ENCODE data around the gene REN. TPM values are rescaled to one million over a fixed set of nuclear protein-coding genes. Genes with fewer than 3 reads are reported as not detected.

The REN gene
- total and polyA plus RNA-seq, 7 donors: not detected

DNA sequence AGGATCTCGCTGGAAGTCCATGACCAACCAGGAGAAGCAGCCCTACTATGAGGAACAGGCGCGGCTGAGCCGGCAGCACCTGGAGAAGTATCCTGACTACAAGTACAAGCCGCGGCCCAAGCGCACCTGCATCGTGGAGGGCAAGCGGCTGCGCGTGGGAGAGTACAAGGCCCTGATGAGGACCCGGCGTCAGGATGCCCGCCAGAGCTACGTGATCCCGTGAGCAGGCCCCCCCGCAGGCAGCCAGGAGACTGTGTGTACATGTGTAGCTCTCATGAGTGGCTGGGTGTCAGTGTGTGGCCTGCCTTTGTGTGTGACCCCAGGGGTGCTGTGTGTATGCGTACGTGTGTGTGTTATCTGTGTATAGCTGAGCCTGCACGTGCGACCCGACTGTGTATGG, 41.5 kb downstream of the REN start:
- H3K27me3 ChIP-seq (ENCODE audit: insufficient read depth in 3 of 3, low read length in 2 of 3): no peaks in the 10 kb centered on the region
- DNase-seq (no peak), ATAC-seq (no peak)
- H3K4me1 ChIP-seq: peaks cover 21% of the 10 kb centered on the region
- TF ChIP-seq, protein P1, sequence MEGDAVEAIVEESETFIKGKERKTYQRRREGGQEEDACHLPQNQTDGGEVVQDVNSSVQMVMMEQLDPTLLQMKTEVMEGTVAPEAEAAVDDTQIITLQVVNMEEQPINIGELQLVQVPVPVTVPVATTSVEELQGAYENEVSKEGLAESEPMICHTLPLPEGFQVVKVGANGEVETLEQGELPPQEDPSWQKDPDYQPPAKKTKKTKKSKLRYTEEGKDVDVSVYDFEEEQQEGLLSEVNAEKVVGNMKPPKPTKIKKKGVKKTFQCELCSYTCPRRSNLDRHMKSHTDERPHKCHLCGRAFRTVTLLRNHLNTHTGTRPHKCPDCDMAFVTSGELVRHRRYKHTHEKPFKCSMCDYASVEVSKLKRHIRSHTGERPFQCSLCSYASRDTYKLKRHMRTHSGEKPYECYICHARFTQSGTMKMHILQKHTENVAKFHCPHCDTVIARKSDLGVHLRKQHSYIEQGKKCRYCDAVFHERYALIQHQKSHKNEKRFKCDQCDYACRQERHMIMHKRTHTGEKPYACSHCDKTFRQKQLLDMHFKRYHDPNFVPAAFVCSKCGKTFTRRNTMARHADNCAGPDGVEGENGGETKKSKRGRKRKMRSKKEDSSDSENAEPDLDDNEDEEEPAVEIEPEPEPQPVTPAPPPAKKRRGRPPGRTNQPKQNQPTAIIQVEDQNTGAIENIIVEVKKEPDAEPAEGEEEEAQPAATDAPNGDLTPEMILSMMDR (IDR thresholded peaks at IDR 0.05): no peak
- no peak overlapping the region for H3K4me3 ChIP-seq
- 91 to 94% (median 93%) methylated on average over 22 of the region's 22 CpGs for WGBS, 3 donors
- H3K9me3 ChIP-seq: no peaks in the 10 kb centered on the region
- no peak overlapping the region for H3K27ac ChIP-seq
- peaks cover 0 to 65% of the 10 kb centered on the region in 2 donors for H3K36me3 ChIP-seq (ENCODE audit: insufficient read depth in 1 of 2, low read depth in 1 of 2)
- intact Hi-C loops (cut with DNase I): loop anchor here in 1 of 2 donors (5.0 kb wide), 1 partner anchor 37 kb away; no protein-coding TSS in a partner anchor

DNA sequence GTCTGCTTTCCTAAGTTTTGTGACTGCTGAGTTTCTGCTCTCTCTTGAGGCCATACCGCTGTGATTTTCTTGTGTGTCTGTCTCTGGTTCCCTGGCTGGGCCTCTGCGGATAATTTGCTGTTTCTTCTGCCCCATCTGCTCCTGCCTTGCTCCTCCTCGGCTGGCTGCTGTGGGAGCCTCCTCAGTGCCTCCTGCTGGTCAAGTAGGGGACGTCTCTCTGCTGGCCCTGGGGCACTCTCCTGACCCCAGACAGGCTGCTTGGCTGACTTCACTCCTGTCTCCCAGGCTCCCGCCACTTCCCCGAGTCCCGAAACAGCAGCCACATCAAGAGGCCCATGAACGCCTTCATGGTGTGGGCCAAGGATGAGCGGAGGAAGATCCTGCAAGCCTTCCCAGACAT, 42.8 kb downstream of the REN start:
- no peaks in the 10 kb centered on the region for H3K27me3 ChIP-seq (ENCODE audit: insufficient read depth in 3 of 3, low read length in 2 of 3)

DNA sequence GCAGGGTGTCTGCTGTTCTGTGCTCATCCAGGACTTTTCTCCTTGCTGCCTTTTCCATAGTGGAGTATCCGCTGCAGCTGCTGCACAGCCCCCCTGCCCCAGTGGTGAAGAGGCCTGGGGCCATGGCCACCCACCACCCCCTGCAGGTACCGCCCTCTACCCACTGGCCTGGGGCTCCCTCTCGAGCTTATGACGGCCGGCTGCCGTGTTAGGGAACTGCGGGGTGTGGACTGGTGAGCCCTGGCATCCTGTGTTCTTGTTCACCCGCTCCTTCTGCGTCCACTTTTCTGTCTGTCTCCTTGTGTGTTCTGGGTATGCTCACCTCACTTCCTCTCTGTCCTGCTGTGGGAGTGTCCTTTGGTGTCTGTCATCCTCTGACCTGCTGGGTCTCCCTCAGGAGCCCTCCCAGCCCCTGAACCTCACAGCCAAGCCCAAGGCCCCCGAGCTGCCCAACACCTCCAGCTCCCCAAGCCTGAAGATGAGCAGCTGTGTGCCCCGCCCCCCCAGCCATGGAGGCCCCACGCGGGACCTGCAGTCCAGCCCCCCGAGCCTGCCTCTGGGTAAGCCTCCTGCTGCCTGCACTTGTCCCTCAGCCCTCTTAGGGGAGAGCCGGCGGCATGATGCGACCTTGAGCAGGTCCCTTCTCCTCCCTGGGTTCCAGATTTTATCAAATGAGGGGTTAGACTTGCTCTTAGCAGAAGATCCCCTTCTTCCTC, 44.1 kb downstream of the REN start:
- no peak for ATAC-seq
- Histone ChIP-seq H3K4me3 (no peak overlapping the region), H3K9me3 (no peaks in the 10 kb centered on the region), H3K27ac (no peak overlapping the region), H3K27me3 (ENCODE audit: insufficient read depth in 3 of 3, low read length in 2 of 3) (no peaks in the 10 kb centered on the region), H3K36me3 (ENCODE audit: insufficient read depth in 1 of 2, low read depth in 1 of 2) (peaks cover 0 to 91% of the 10 kb centered on the region in 2 donors), H3K4me1 (peaks cover under 1% of the 10 kb centered on the region)
- TF ChIP-seq, protein P1 (IDR thresholded peaks at IDR 0.05): no peak
- 86 to 94% (median 90%) methylated on average over 17 of the region's 17 CpGs for WGBS, 3 donors
- intact Hi-C loops (cut with DNase I): no loop called here
- no peak for DNase-seq

More for the DNA sequence above, 42.8 kb downstream of the REN start:
- Histone ChIP-seq H3K9me3 (no peaks in the 10 kb centered on the region), H3K4me3 (no peak overlapping the region), H3K27ac (no peak overlapping the region), H3K36me3 (ENCODE audit: insufficient read depth in 1 of 2, low read depth in 1 of 2) (peaks cover 0 to 78% of the 10 kb centered on the region in 2 donors), H3K4me1 (peaks cover 12% of the 10 kb centered on the region)
- WGBS, 3 donors: 60 to 85% (median 66%) methylated on average over 9 of the region's 9 CpGs
- ATAC-seq: no peak
- intact Hi-C loops (cut with DNase I): no loop called here
- DNase-seq: no peak
- TF ChIP-seq, protein P1 (IDR thresholded peaks at IDR 0.05): peak; percentile 7

DNA sequence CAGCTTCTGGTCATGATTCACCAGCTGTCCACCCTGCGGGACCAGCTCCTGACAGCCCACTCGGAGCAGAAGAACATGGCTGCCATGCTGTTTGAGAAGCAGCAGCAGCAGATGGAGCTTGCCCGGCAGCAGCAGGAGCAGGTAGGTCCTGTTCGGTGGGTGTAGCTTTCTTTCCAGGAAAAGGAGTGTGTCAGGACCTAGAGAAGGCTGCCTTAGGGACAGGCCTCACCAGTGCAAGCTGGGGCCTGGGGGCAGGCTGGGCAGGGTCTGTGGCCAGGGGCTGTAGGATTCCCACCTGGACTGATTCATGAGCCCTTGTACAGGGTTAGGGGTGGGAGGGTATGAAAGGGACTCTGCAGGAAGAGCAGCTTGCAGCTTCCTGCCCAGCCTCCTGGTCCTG, 49.6 kb downstream of the REN start:
- Histone ChIP-seq H3K27ac (no peak overlapping the region), H3K27me3 (ENCODE audit: insufficient read depth in 3 of 3, low read length in 2 of 3) (no peaks in the 10 kb centered on the region), H3K9me3 (no peaks in the 10 kb centered on the region), H3K36me3 (ENCODE audit: insufficient read depth in 1 of 2, low read depth in 1 of 2) (peaks cover 0 to 63% of the 10 kb centered on the region in 2 donors), H3K4me1 (no peaks in the 10 kb centered on the region), H3K4me3 (no peak overlapping the region)
- intact Hi-C loops (cut with DNase I): no loop called here
- DNase-seq (no peak), ATAC-seq (no peak)
- WGBS, 3 donors: 91 to 97% (median 95%) methylated on average over 4 of the region's 4 CpGs
- TF ChIP-seq, protein P1 (IDR thresholded peaks at IDR 0.05): no peak

Measured in psoas muscle (tissue), 8 donors.